AG09319 (cell line): ENCODE results near the gene PATL2.
"Not testable (repeated sequence)": the region's sequence is repeated elsewhere in the genome, so short reads cannot be mapped to it uniquely, and the experiment has no call there.

Source experiments
- DNase-seq: peaks from one replicate; pipeline ENCODE4 v3.0.0-alpha.2; 2010; ENCODE audit warnings: low read depth; ENCODE audit errors: extremely low read depth
- TF ChIP-seq, protein P1 (sequence below): IDR thresholded peaks from 2 replicates; pipeline ENCODE4 v1.5.1; 2011; ENCODE audit warnings: low read depth, mild to moderate bottlenecking, inconsistent platforms, low read length, moderate library complexity

The PATL2 gene

GRCh38 chr15:44734839-44735481 is 23.8 kb upstream of the PATL2 start:
- TF ChIP-seq, protein P1, sequence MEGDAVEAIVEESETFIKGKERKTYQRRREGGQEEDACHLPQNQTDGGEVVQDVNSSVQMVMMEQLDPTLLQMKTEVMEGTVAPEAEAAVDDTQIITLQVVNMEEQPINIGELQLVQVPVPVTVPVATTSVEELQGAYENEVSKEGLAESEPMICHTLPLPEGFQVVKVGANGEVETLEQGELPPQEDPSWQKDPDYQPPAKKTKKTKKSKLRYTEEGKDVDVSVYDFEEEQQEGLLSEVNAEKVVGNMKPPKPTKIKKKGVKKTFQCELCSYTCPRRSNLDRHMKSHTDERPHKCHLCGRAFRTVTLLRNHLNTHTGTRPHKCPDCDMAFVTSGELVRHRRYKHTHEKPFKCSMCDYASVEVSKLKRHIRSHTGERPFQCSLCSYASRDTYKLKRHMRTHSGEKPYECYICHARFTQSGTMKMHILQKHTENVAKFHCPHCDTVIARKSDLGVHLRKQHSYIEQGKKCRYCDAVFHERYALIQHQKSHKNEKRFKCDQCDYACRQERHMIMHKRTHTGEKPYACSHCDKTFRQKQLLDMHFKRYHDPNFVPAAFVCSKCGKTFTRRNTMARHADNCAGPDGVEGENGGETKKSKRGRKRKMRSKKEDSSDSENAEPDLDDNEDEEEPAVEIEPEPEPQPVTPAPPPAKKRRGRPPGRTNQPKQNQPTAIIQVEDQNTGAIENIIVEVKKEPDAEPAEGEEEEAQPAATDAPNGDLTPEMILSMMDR = no peak

DNA sequence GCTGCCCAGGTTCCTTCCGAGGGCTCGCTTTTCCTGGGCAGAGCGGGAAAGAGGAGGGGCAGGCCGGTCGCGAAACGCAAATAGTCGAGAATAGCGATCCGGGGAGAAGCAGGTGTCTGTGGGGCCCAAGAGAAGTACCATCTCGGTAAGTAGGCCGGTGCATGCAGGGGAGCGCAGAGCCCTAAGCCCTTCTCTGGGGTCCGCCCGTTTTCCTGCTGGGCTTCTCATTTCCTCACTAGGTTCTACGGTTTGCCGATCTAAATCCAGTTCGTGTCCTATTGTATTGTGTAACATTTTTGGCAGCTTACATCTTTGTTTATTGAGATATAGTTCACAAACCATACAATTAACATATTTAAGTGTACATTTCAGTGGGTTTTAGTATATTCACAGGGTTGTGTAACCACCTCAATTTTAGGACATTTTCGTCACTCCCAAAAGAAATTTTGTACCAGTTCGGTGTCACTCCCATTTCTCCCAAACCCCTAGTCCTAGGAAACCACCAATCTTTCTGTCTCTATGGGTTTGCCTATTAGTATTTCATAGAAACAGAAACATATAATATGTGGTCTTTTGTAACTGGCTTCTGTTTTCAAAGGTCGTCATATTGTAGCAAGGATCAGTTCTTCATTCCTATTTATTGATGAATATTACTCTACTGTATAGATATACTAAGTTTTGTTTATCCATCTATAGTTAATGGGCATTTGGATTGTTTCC is 18.4 kb upstream of the PATL2 start:
- no peak for DNase-seq
- TF ChIP-seq, protein P1 = no peak

More at GRCh38 chr15:44734839-44735481, 23.8 kb upstream of the PATL2 start:
- no peak for DNase-seq

GRCh38 chr15:44728576-44729407 is 17.7 kb upstream of the PATL2 start:
- peak; percentile 96 for DNase-seq
- TF ChIP-seq, protein P1 = no peak

GRCh38 chr15:44728232-44728575 is 17.1 kb upstream of the PATL2 start:
- DNase-seq = not testable (repeated sequence)

DNA sequence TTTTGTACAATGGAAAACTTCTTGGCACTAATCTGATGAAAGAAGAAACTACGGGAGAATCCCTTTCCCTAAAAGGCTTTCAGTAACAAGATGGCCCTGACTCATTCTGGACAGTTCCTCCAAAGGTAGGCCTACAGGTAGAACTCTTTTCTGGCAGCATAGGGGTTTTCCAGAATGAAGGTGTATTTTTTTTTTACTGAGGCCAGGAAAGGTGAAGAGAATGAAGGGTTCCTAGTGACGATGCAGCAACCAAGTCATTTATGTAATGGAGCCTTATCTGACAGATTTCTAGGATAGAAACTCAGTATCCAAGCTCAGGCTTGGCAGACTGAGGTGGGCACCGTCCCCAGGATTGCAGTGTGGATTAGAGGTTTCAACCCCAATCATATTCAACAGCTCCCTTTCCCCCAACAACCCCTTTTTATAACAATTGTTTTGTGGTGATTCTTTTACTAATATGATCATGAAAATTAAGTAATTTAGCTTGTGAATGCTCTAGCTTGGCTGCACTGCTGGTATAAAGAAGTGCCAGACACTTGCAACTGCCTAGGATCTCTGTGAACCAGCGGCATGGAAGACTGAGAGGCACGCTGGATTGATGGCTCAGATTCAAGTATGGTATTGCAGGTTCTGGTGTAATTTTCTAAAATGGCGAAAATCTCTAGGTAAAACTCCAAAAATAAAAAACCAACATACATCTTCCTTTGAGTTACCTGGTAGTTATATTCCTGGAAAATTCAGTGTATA is 16.5 kb upstream of the PATL2 start:
- TF ChIP-seq, protein P1 = no peak
- no peak for DNase-seq

- TF ChIP-seq, protein P1 = no peak; the same call in 1 of the 2 replicates
- peak; percentile 77 for DNase-seq
Observed at GRCh38 chr15:44726568-44727484, 15.7 kb upstream of the PATL2 start.

DNA sequence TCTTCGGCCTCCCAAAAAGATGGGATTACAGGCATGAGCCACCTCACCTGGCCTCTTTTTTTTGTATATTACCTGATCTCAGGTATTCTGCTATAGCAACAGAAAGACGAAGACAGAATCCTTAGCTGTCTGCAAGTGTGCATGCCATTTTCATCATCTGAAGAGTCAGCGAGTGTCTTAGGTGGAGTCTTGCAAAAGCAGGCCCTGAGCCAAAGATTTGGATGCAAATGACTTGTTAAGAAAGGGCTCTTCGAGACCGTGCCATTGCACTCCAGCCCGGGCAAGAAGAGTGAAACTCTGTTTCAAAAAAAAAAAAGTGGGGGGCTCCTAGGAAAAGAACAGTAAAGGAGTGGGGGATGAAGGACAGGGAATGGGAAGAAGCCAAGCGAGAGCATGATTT is 15.0 kb upstream of the PATL2 start:
- TF ChIP-seq, protein P1 = no peak

More for the DNA sequence above, 15.0 kb upstream of the PATL2 start:
- no peak for DNase-seq
